IMR-90 (cell line): ENCODE data around the gene PTK6. TPM values are rescaled to one million over a fixed set of nuclear protein-coding genes. Genes with fewer than 3 reads are reported as not detected.

Experiments
- ATAC-seq: fragments of 200-7000 bp; cut with Tn5 transposase; 2 replicates; pipeline ENCODE4 v1.9.1; 2020; ENCODE audit warnings: low read depth, mild to moderate bottlenecking, moderate library complexity
- BruUV-seq: library from RNA; stranded (reverse); fragments of 400-500 nt; replicated peaks from 2 replicates; lab custom pipeline; 2021; lab: Mats Ljungman, UMichigan
- CTCF ChIA-PET: fragments of 300-600 bp; formaldehyde crosslinking; extraction: SDS; loops from one replicate; lab custom pipeline; 2021; ENCODE audit warnings: antibody characterized with exemption; lab: Yijun Ruan, JAX
- POLR2A ChIA-PET: fragments of 300-600 bp; sonication (Branson Sonifier 250); formaldehyde crosslinking; loops from one replicate; lab custom pipeline; 2022; ENCODE audit warnings: antibody characterized with exemption; ENCODE audit not compliant: unreplicated experiment; lab: Charles Lee
- DNase-seq: peaks from one replicate; pipeline ENCODE4 v3.0.0; 2013
- H2AFZ ChIP-seq: replicated peaks from 2 replicates; pipeline ENCODE3; 2013; ENCODE audit warnings: low read length, mild to moderate bottlenecking; ENCODE audit not compliant: poor library complexity
- H2AK5ac ChIP-seq: 2 replicates; pipeline ENCODE4 v1.6.1; 2013; ENCODE audit warnings: low read depth, low read length, inconsistent platforms
- H2AK9ac ChIP-seq: replicated peaks from 2 replicates; pipeline ENCODE3; 2013; ENCODE audit warnings: mild to moderate bottlenecking, low read depth, low read length, moderate library complexity; ENCODE audit not compliant: poor library complexity
- H2BK120ac ChIP-seq: 2 replicates; pipeline ENCODE4 v1.6.1; 2013; ENCODE audit warnings: low read depth, low read length, inconsistent platforms
- H2BK15ac ChIP-seq: 3 replicates; pipeline ENCODE4 v1.6.1; 2013; ENCODE audit warnings: low read depth, low read length, inconsistent platforms
- H2BK20ac ChIP-seq: 2 replicates; pipeline ENCODE4 v1.6.1; 2013; ENCODE audit warnings: low read depth, mild to moderate bottlenecking, inconsistent platforms, low read length, moderate library complexity
- H2BK5ac ChIP-seq: 2 replicates; pipeline ENCODE4 v1.6.1; 2013; ENCODE audit warnings: mild to moderate bottlenecking, low read depth, low read length, inconsistent platforms; ENCODE audit not compliant: poor library complexity, severe bottlenecking
- H3K14ac ChIP-seq: replicated peaks from 2 replicates; pipeline ENCODE4 v1.6.1; 2013; ENCODE audit warnings: low read depth, low read length, inconsistent platforms
- H3K18ac ChIP-seq: 2 replicates; pipeline ENCODE4 v1.6.1; 2013; ENCODE audit warnings: low read depth, low read length, control low read depth
- H3K23ac ChIP-seq: 2 replicates; pipeline ENCODE4 v1.6.1; 2013; ENCODE audit warnings: low read depth, low read length, inconsistent platforms
- H3K27ac ChIP-seq: 2 replicates; pipeline ENCODE4 v1.5.1; 2013; ENCODE audit warnings: mild to moderate bottlenecking, control low read depth, low read length; ENCODE audit not compliant: insufficient read depth
- H3K27me3 ChIP-seq: 2 replicates; pipeline ENCODE4 v1.6.1; 2013; ENCODE audit warnings: low read length; ENCODE audit not compliant: control insufficient read depth, insufficient read depth
- H3K36me3 ChIP-seq: 2 replicates; pipeline ENCODE4 v1.6.1; 2013; ENCODE audit warnings: low read length, mixed read lengths; ENCODE audit not compliant: control insufficient read depth, insufficient read depth
- H3K4ac ChIP-seq: 2 replicates; pipeline ENCODE4 v1.6.1; 2013; ENCODE audit warnings: low read depth, low read length, inconsistent platforms
- H3K4me1 ChIP-seq: 2 replicates; pipeline ENCODE4 v1.6.1; 2013; ENCODE audit warnings: low read length, mixed read lengths; ENCODE audit not compliant: control insufficient read depth, insufficient read depth
- H3K4me2 ChIP-seq: 2 replicates; pipeline ENCODE4 v1.6.1; 2013; ENCODE audit warnings: low read depth, mild to moderate bottlenecking, control low read depth, low read length, moderate library complexity
- H3K4me3 ChIP-seq: 2 replicates; pipeline ENCODE4 v1.5.1; 2013; ENCODE audit warnings: low read depth, mild to moderate bottlenecking, control low read depth, low read length, moderate library complexity; ENCODE audit not compliant: insufficient read depth
- H3K56ac ChIP-seq: 2 replicates; pipeline ENCODE4 v1.6.1; 2013; ENCODE audit warnings: low read length, inconsistent platforms; ENCODE audit not compliant: insufficient read depth; ENCODE audit errors: extremely low read depth
- H3K79me1 ChIP-seq, 2 experiments: 2 replicates each; pipeline ENCODE4 v1.6.1; 2013; ENCODE audit warnings: low read length in 2 of 2, inconsistent platforms in 1 of 2, low read depth in 1 of 2
- H3K9ac ChIP-seq: 2 replicates; pipeline ENCODE4 v1.6.1; 2013; ENCODE audit warnings: low read depth, low read length, control low read depth
- H3K9me1 ChIP-seq: 2 replicates; pipeline ENCODE4 v1.6.1; 2013; ENCODE audit warnings: low read length, inconsistent platforms; ENCODE audit not compliant: insufficient read depth
- H3K9me3 ChIP-seq: 2 replicates; pipeline ENCODE4 v1.6.1; 2013; ENCODE audit warnings: low read length; ENCODE audit not compliant: control insufficient read depth, insufficient read depth
- H4K20me1 ChIP-seq: 2 replicates; pipeline ENCODE4 v1.6.1; 2013; ENCODE audit warnings: low read length, inconsistent platforms; ENCODE audit not compliant: insufficient read depth
- H4K5ac ChIP-seq: 2 replicates; pipeline ENCODE4 v1.6.1; 2013; ENCODE audit warnings: mild to moderate bottlenecking, low read depth, low read length, control low read depth
- H4K8ac ChIP-seq, 2 experiments: 2 replicates each; pipeline ENCODE4 v1.6.1; 2013; ENCODE audit warnings: low read depth in 2 of 2, low read length in 2 of 2, control low read depth in 1 of 2, inconsistent platforms in 1 of 2
- H4K91ac ChIP-seq: 2 replicates; pipeline ENCODE4 v1.6.1; 2013; ENCODE audit warnings: low read depth, low read length, inconsistent platforms; ENCODE audit not compliant: insufficient read depth
- CEBPB ChIP-seq: IDR thresholded peaks from 2 replicates; pipeline ENCODE4 v1.6.1; 2012; ENCODE audit warnings: low read depth, low read length, improper control_type of control experiment
- ELK1 ChIP-seq: fragments of 150-350 bp; IDR thresholded peaks from 2 replicates; pipeline ENCODE4 v1.6.1; 2016; ENCODE audit warnings: low read depth, mild to moderate bottlenecking, low read length, moderate library complexity, borderline replicate concordance
- FOS ChIP-seq: fragments of 150-350 bp; IDR thresholded peaks from 2 replicates; pipeline ENCODE4 v1.6.1; 2016; ENCODE audit warnings: low read depth, low read length
- MAZ ChIP-seq: IDR thresholded peaks from 2 replicates; pipeline ENCODE4 v1.6.1; 2012; ENCODE audit warnings: low read depth, mild to moderate bottlenecking, low read length, improper control_type of control experiment, moderate library complexity, borderline replicate concordance
- MXI1 ChIP-seq: IDR thresholded peaks from 2 replicates; pipeline ENCODE4 v1.6.1; 2012; ENCODE audit warnings: low read depth, mild to moderate bottlenecking, low read length, moderate library complexity, borderline replicate concordance
- NFE2L2 ChIP-seq: fragments of 150-350 bp; IDR thresholded peaks from 2 replicates; pipeline ENCODE4 v1.6.1; 2016; ENCODE audit warnings: low read depth, mild to moderate bottlenecking, low read length
- WGBS, 2 experiments: methylation state at CpG; one replicate each; pipeline versions ENCODE4 v1.1.5 to v1.1.7; 2013; ENCODE audit warnings: missing lambda C conversion rate in 2 of 2; ENCODE audit not compliant: insufficient read length in 1 of 2; ENCODE audit errors: extremely low coverage in 2 of 2; 5-methylcytosine and 5-hydroxymethylcytosine counted together
- dilution Hi-C: fragments of 300-500 bp; cut with HindIII; formaldehyde crosslinking; loops from one replicate; pipeline ENCODE4 v1.14.3; 2018; ENCODE audit warnings: low sequenced_read_pairs; ENCODE audit not compliant: unreplicated experiment
- in situ Hi-C: fragments of 300-500 bp; cut with MboI; formaldehyde crosslinking; loops from 3 replicates; pipeline ENCODE4 v1.14.3; 2019; ENCODE audit warnings: low sequenced_read_pairs, inconsistent platforms, mixed read lengths
- intact Hi-C: fragments of 100-400 bp; cut with micrococcal nuclease; formaldehyde crosslinking; loops from 2 replicates; pipeline ENCODE4 v1.10.0; 2022
- polyA plus RNA-seq, 3 experiments: library from polyadenylated mRNA; depleted of rRNA; stranded (reverse); fragments of >200 nt; gene quantifications; 2 replicates each; pipeline ENCODE4 v1.2.3, GENCODE V29; 2012; ENCODE audit warnings: low replicate concordance in 1 of 3
- total RNA-seq: library from RNA; depleted of rRNA; stranded (reverse); fragments of >200 nt; gene quantifications from 2 replicates; pipeline ENCODE4 v1.2.3, GENCODE V29; 2012

The PTK6 gene
- total and polyA plus RNA-seq, 2 of the 4 experiments (the other 2 are of a cell fraction), result not detected

GRCh38 chr20:63505281-63505680, 31.9 kb downstream of the PTK6 start:
- H3K9ac ChIP-seq, result no peak overlapping the region
- H3K4me3 ChIP-seq, result no peak overlapping the region
- no TSS peak for BruUV-seq
- no peak overlapping the region for H4K8ac ChIP-seq
- ChIA-PET CTCF (no interaction called here), POLR2A (no interaction called here)
- no peak overlapping the region for H3K14ac ChIP-seq
- dilution Hi-C loops, result no loop called here
- H2BK5ac ChIP-seq, result no peak overlapping the region
- H3K9me3 ChIP-seq, result peaks cover 29% of the 10 kb centered on the region
- H2AFZ ChIP-seq, result no peak overlapping the region
- 0 out of 2 replicates have a peak, but pooled peaks cover 1% of the 10 kb centered on the region for H3K4me1 ChIP-seq
- H3K4ac ChIP-seq, result no peak overlapping the region
- no peak overlapping the region for H3K23ac ChIP-seq
- intact Hi-C loops, result no loop called here
- in situ Hi-C loops, result no loop called here
- H3K4me2 ChIP-seq, result no peak overlapping the region
- H3K9me1 ChIP-seq, result no peaks in the 10 kb centered on the region
- H3K27ac ChIP-seq, result no peak overlapping the region
- H3K36me3 ChIP-seq, result no peaks in the 10 kb centered on the region
- TF ChIP-seq CEBPB, result no peak
- TF ChIP-seq ELK1, result no peak
- TF ChIP-seq MAZ, result no peak
- no peak for TF ChIP-seq NFE2L2
- no peak for TF ChIP-seq MXI1
- TF ChIP-seq FOS, result no peak
- H3K18ac ChIP-seq, result no peak overlapping the region
- H3K79me1 ChIP-seq, result no peaks in the 10 kb centered on the region
- peaks cover 44% of the 10 kb centered on the region for H3K27me3 ChIP-seq
- DNase-seq, result no peak
- H4K91ac ChIP-seq, result no peak overlapping the region
- no peak overlapping the region for H4K5ac ChIP-seq
- H3K56ac ChIP-seq, result no peak overlapping the region
- no peak overlapping the region for H2BK120ac ChIP-seq
- 75% methylated on average over 2 of the region's 8 CpGs; no CpG with 5 or more reads in 1 of the 2 experiments for WGBS, 2 experiments
- no peak overlapping the region for H2AK9ac ChIP-seq
- no peak overlapping the region for H2BK15ac ChIP-seq
- no peak for ATAC-seq
- H4K20me1 ChIP-seq, result no peaks in the 10 kb centered on the region
- no peak overlapping the region for H2AK5ac ChIP-seq
- H2BK20ac ChIP-seq, result no peak overlapping the region
